Upper lobe of left lung (tissue), 6 donors: Measurements from ENCODE around the gene PCNX3. TPM values are rescaled to one million over a fixed set of nuclear protein-coding genes. Genes with fewer than 3 reads are reported as not detected.

Experiments used
- ATAC-seq, 2 donors: fragments of 200-7000 bp; cut with Tn5 transposase; one replicate each; pipeline ENCODE4 v1.9.1; 2022; ENCODE audit warnings: mild to moderate bottlenecking in 2 of 2, moderate library complexity in 2 of 2; ENCODE audit not compliant: low FRiP score in 2 of 2
- DNase-seq, 2 donors: peaks; one replicate each; pipeline ENCODE4 v3.0.0-alpha.2; 2019 to 2020
- H3K27ac ChIP-seq, 4 donors: fragments of 200-600 bp; sonication (generic); one replicate each; pipeline ENCODE4 v1.5.1; 2016 to 2019
- H3K27me3 ChIP-seq, 4 donors: fragments of 200-600 bp; sonication (generic); one replicate each; pipeline ENCODE4 v1.5.1; 2017 to 2019
- H3K36me3 ChIP-seq, 4 donors: fragments of 200-600 bp; sonication (generic); one replicate each; pipeline ENCODE4 v1.5.1; 2016 to 2019
- H3K4me1 ChIP-seq, 4 donors: fragments of 200-600 bp; sonication (generic); one replicate each; pipeline ENCODE4 v1.5.1; 2018 to 2019
- H3K4me3 ChIP-seq, 4 donors: fragments of 200-600 bp; sonication (generic); one replicate each; pipeline ENCODE4 v1.5.1; 2017 to 2019; ENCODE audit warnings: mild to moderate bottlenecking in 2 of 4, moderate library complexity in 1 of 4
- H3K9me3 ChIP-seq, 4 donors: fragments of 200-600 bp; sonication (generic); one replicate each; pipeline ENCODE4 v1.5.1; 2018 to 2019
- EP300 ChIP-seq, 4 donors: sonication (generic); formaldehyde crosslinking; IDR thresholded peaks; one replicate each; pipeline ENCODE4 v1.5.1; 2017; ENCODE audit warnings: antibody characterized with exemption in 4 of 4, control low read depth in 2 of 4
- POLR2A ChIP-seq, 4 donors: fragments of 450-650 bp; IDR thresholded peaks; one replicate each; pipeline ENCODE4 v1.5.1; 2016 to 2017; ENCODE audit warnings: antibody characterized with exemption in 4 of 4, mild to moderate bottlenecking in 2 of 4
- POLR2AphosphoS5 ChIP-seq, 2 donors: sonication (generic); formaldehyde crosslinking; IDR thresholded peaks; one replicate each; pipeline ENCODE4 v1.5.1; 2017; ENCODE audit warnings: antibody characterized with exemption in 2 of 2
- WGBS, 2 donors: methylation state at CpG; one replicate each; pipeline ENCODE4 v1.1.5; 2017 to 2018; 5-methylcytosine and 5-hydroxymethylcytosine counted together
- total RNA-seq, 6 donors: library from RNA; depleted of rRNA in 4 of 6; stranded (reverse); fragments of >200 nt in 4 of 6; gene quantifications; one replicate each; pipeline versions ENCODE4 v1.1.0 to v1.2.1, GENCODE V29; 2016 to 2021
- TF ChIP-seq, protein P1 (sequence below), 6 experiments: fragments of 450-650 bp in 4 of 6; fragments of 200-600 bp in 2 of 6; sonication (generic) in 2 of 6; IDR thresholded peaks; one replicate each; pipeline ENCODE4 v1.5.1; 2016 to 2019; ENCODE audit warnings: antibody characterized with exemption in 6 of 6
- donor health status: DM: no; HTN: no; CAD: no; lungs with moderate emphysema.
- donor health status: DM: no; HTN: yes; CAD: no; lungs with severe emphysema.

The PCNX3 gene
- total RNA-seq, 6 donors from 2014 or later: 26.7 to 63.9 (median 43.9) TPM

DNA sequence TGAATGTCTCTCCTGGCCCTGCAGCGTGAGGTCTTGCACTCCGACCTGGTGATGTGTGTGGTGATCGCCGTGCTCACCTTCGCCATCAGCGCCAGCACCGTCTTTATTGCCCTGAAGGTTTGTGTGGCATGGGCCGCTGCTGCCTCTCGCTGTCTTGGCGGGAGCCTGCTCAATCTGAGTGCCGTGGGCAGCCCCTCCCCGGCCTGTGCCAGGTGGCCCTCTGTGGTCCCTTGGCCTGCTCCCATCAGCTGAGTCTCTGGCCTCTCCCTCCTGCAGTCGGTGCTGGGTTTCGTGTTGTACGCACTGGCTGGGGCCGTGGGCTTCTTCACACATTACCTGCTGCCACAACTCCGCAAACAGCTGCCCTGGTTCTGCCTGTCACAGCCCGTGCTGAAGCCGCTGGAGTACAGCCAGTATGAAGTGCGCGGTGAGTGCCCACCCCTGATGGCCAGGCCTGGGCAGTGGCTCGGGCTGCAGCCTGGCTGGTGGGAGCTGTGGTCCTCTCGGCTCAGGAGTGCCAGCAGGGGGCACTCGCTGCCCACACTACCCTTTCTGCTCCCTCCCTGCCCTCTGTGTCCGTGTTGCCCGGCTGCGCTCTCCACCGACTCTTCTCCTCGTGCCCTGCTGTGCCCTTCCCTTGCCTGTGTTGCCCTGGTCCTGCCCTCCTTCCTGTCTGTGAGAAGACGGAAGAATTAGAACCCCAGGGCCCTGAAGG lies 10.2 kb downstream of the PCNX3 start:
- no peak for TF ChIP-seq POLR2AphosphoS5 (IDR thresholded peaks at IDR 0.05)
- TF ChIP-seq, protein P1, sequence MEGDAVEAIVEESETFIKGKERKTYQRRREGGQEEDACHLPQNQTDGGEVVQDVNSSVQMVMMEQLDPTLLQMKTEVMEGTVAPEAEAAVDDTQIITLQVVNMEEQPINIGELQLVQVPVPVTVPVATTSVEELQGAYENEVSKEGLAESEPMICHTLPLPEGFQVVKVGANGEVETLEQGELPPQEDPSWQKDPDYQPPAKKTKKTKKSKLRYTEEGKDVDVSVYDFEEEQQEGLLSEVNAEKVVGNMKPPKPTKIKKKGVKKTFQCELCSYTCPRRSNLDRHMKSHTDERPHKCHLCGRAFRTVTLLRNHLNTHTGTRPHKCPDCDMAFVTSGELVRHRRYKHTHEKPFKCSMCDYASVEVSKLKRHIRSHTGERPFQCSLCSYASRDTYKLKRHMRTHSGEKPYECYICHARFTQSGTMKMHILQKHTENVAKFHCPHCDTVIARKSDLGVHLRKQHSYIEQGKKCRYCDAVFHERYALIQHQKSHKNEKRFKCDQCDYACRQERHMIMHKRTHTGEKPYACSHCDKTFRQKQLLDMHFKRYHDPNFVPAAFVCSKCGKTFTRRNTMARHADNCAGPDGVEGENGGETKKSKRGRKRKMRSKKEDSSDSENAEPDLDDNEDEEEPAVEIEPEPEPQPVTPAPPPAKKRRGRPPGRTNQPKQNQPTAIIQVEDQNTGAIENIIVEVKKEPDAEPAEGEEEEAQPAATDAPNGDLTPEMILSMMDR (IDR thresholded peaks at IDR 0.05): peak; percentile 65 to 90 (median 85)
- 58 to 65% methylated on average over 26 to 27 of the region's 30 CpGs for WGBS, 2 donors
- H3K27me3 ChIP-seq: no peaks in the 10 kb centered on the region
- DNase-seq: peak; percentile 71 to 84
- H3K36me3 ChIP-seq: peaks cover 52 to 98% (median 84%) of the 10 kb centered on the region in 4 donors
- H3K4me1 ChIP-seq: peaks cover 0 to 11% (median 6%) of the 10 kb centered on the region in 4 donors
- ATAC-seq: peak; percentile 63 to 78
- no peaks in the 10 kb centered on the region for H3K9me3 ChIP-seq
- no peak overlapping the region for H3K4me3 ChIP-seq
- peak overlapping the region in 2 of 4 donors; percentile 27 to 33 for H3K27ac ChIP-seq

DNA sequence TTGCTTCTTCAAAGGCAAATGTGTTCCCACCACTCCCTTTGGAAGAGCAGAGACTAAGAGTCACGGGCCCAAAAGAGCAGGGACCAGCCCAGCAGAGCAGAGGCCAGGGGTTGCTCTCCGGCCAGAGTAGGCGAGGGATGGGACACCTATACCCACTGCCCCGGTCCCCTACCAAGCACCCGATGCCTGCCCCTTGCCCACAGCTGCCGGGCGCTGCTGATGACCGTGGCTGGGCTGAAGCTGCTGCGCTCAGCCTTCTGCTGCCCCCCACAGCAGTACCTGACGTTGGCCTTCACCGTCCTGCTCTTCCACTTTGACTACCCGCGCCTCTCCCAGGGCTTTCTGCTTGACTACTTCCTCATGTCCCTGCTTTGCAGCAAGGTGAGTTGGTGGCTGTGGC lies 11.6 kb downstream of the PCNX3 start:
- DNase-seq (peak in 1 of 2 donors; percentile 52), ATAC-seq (no peak)
- no peak overlapping the region for H3K4me3 ChIP-seq
- no peak for TF ChIP-seq POLR2A (IDR thresholded peaks at IDR 0.05)
- no peak for TF ChIP-seq POLR2AphosphoS5 (IDR thresholded peaks at IDR 0.05)
- TF ChIP-seq EP300 (IDR thresholded peaks at IDR 0.05): no peak
- TF ChIP-seq, protein P1 (IDR thresholded peaks at IDR 0.05): no peak
- H3K9me3 ChIP-seq: no peaks in the 10 kb centered on the region
- H3K4me1 ChIP-seq: peaks cover 0 to 10% (median 5%) of the 10 kb centered on the region in 4 donors
- H3K27ac ChIP-seq: no peak overlapping the region
- peaks cover 54 to 98% (median 88%) of the 10 kb centered on the region in 4 donors for H3K36me3 ChIP-seq
- H3K27me3 ChIP-seq: no peaks in the 10 kb centered on the region
- 96% methylated on average over 13 of the region's 13 CpGs for WGBS, 2 donors

DNA sequence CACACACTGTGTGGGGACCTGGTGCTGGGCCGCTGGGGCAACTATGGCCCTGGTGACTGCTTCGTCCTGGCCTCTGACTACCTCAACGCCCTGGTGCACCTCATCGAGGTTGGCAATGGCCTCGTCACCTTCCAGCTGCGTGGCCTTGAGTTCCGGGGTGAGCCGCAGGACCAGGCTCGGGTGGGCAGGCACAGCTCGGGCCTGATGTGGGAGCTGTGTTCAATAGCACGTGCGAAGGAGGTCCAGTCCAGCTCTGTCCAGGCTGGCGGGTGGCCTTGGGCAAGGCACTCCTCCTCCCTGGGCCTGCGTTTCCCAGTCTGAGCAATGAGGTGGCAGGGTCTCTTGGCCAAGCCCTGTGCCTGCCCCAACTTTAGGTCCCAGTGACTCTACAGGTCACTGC lies 14.0 kb downstream of the PCNX3 start:
- Histone ChIP-seq H3K27ac (no peak overlapping the region), H3K4me1 (peaks cover 0 to 10% (median 5%) of the 10 kb centered on the region in 4 donors), H3K4me3 (no peak overlapping the region), H3K27me3 (no peaks in the 10 kb centered on the region), H3K36me3 (peaks cover 52 to 97% (median 86%) of the 10 kb centered on the region in 4 donors), H3K9me3 (no peaks in the 10 kb centered on the region)
- 97 to 100% methylated on average over 2 to 14 of the region's 14 CpGs for WGBS, 2 donors
- TF ChIP-seq POLR2AphosphoS5 (IDR thresholded peaks at IDR 0.05): no peak
- TF ChIP-seq EP300 (IDR thresholded peaks at IDR 0.05): no peak
- TF ChIP-seq POLR2A (IDR thresholded peaks at IDR 0.05): no peak
- TF ChIP-seq, protein P1 (IDR thresholded peaks at IDR 0.05): no peak
- ATAC-seq (no peak), DNase-seq (peak in 1 of 2 donors; percentile 66)

DNA sequence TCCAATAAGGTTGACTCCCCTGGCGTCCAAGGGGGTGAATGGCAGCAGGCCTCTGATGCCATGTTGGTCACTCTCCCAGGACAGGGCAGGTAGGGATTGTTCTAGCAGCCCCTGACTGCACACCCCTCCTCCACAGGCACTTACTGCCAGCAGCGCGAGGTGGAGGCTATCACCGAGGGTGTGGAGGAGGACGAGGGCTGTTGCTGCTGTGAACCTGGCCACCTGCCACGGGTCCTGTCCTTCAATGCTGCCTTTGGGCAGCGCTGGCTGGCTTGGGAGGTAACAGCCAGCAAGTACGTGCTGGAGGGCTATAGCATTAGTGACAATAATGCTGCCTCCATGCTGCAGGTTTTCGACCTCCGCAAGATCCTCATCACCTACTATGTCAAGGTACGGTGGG lies 14.6 kb downstream of the PCNX3 start:
- H3K27me3 ChIP-seq: no peaks in the 10 kb centered on the region
- H3K9me3 ChIP-seq: no peaks in the 10 kb centered on the region
- DNase-seq (no peak), ATAC-seq (no peak)
- H3K4me3 ChIP-seq: no peak overlapping the region
- H3K36me3 ChIP-seq: peaks cover 51 to 97% (median 86%) of the 10 kb centered on the region in 4 donors
- no peak overlapping the region for H3K27ac ChIP-seq
- TF ChIP-seq, protein P1 (IDR thresholded peaks at IDR 0.05): no peak
- WGBS, 2 donors: 88 to 91% methylated on average over 8 to 10 of the region's 11 CpGs
- peaks cover 0 to 10% (median 5%) of the 10 kb centered on the region in 4 donors for H3K4me1 ChIP-seq
